Fibroblast of lung (primary cell): ENCODE data around the gene TMEM59. TPM values are rescaled to one million over a fixed set of nuclear protein-coding genes. Genes with fewer than 3 reads are reported as not detected.
"Not testable (repeated sequence)": the region's sequence is repeated elsewhere in the genome, so short reads cannot be mapped to it uniquely, and the experiment has no call there.

Source experiments
- DNase-seq, 2 donors: peaks; one replicate each; pipeline versions ENCODE4 v3.0.0 to v3.0.0-alpha.2; 2010; ENCODE audit warnings: low read depth in 2 of 2
- H2AFZ ChIP-seq: 2 replicates; pipeline ENCODE4 v1.5.1; 2012; ENCODE audit warnings: low read length, control low read depth, inconsistent platforms
- H3K27ac ChIP-seq: 2 replicates; pipeline ENCODE4 v1.5.1; 2011; ENCODE audit warnings: low read length, control low read depth; ENCODE audit not compliant: insufficient read depth
- H3K27me3 ChIP-seq: 2 replicates; pipeline ENCODE4 v1.5.1; 2011; ENCODE audit warnings: mild to moderate bottlenecking, low read length; ENCODE audit not compliant: control insufficient read depth, insufficient read depth
- H3K36me3 ChIP-seq: 2 replicates; pipeline ENCODE4 v1.5.1; 2011; ENCODE audit warnings: low read length; ENCODE audit not compliant: control insufficient read depth, insufficient read depth
- H3K4me1 ChIP-seq: 2 replicates; pipeline ENCODE4 v1.5.1; 2011; ENCODE audit warnings: low read length; ENCODE audit not compliant: control insufficient read depth, insufficient read depth; ENCODE audit errors: extremely low read depth
- H3K4me2 ChIP-seq: 2 replicates; pipeline ENCODE4 v1.5.1; 2011; ENCODE audit warnings: low read length, control low read depth; ENCODE audit not compliant: insufficient read depth; ENCODE audit errors: extremely low read depth
- H3K4me3 ChIP-seq, 4 experiments: fragments of 200-600 bp in 1 of 4; sonication (generic) in 1 of 4; replicated peaks in 1 of 4; 2 replicates each; pipeline ENCODE4 v1.5.1; 2011 to 2016; ENCODE audit warnings: low read length in 4 of 4, low read depth in 3 of 4, mild to moderate bottlenecking in 3 of 4, control low read depth in 2 of 4, inconsistent platforms in 1 of 4, mixed read lengths in 1 of 4; ENCODE audit not compliant: insufficient read depth in 1 of 4; ENCODE audit errors: control extremely low read depth in 1 of 4
- H3K79me2 ChIP-seq: 2 replicates; pipeline ENCODE4 v1.5.1; 2012; ENCODE audit warnings: mild to moderate bottlenecking, low read length, inconsistent platforms; ENCODE audit not compliant: control insufficient read depth, insufficient read depth
- H3K9ac ChIP-seq: 2 replicates; pipeline ENCODE4 v1.5.1; 2011; ENCODE audit warnings: mild to moderate bottlenecking, low read length, control low read depth; ENCODE audit not compliant: insufficient read depth
- H3K9me3 ChIP-seq: 2 replicates; pipeline ENCODE4 v1.5.1; 2012; ENCODE audit warnings: low read depth, low read length; ENCODE audit not compliant: control insufficient read depth, insufficient read depth
- H4K20me1 ChIP-seq: 2 replicates; pipeline ENCODE4 v1.5.1; 2011; ENCODE audit warnings: low read length; ENCODE audit not compliant: control insufficient read depth, insufficient read depth; ENCODE audit errors: extremely low read depth
- EZH2 ChIP-seq: IDR thresholded peaks from 2 replicates; pipeline ENCODE4 v1.5.1; 2012; ENCODE audit warnings: low read length, control low read depth, mild to moderate bottlenecking; ENCODE audit errors: missing control alignments
- polyA plus RNA-seq, 2 donors: library from polyadenylated mRNA; depleted of rRNA in 1 of 2; stranded (reverse) in 1 of 2; unstranded in 1 of 2; fragments of >200 nt; gene quantifications; 2 replicates each; pipeline ENCODE4 v1.2.1, GENCODE V29; 2011 to 2012; ENCODE audit warnings: missing spikeins in 1 of 2
- total RNA-seq: library from RNA; depleted of rRNA; stranded (reverse); fragments of >200 nt; gene quantifications from 2 replicates; pipeline ENCODE4 v1.2.1, GENCODE V29; 2014
- TF ChIP-seq, protein P1 (sequence below), 2 donors: IDR thresholded peaks in 1 of 2; conservative IDR thresholded peaks in 1 of 2; 1 replicate in 1 of 2; 2 replicates in 1 of 2; pipeline ENCODE4 v1.5.1; 2011 to 2012; ENCODE audit warnings: low read length in 2 of 2, control low read depth in 1 of 2, inconsistent platforms in 1 of 2, low read depth in 1 of 2, mild to moderate bottlenecking in 1 of 2

The TMEM59 gene
- total and polyA plus RNA-seq, 2 donors (not counting 1 experiment from before 2014, with no cell fraction given), result 431 to 480 TPM

DNA sequence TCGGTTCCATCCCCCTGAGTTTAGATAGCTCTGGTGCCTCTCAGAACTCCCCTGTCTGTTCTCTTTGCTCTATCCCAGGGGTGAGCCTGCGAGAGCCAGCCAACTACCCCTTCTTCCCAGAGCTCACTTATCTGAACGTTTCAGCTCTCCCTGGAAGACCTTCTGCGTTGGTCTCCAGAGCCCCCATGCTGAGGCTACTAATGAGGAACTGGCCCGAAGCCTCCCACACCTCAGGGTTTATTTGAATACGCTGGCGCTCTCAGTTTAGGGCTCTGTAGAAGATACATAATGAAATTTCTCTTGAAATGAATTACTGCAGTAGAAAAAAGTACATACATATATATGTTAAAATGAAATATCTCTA is 43.9 kb upstream of the TMEM59 start:
- H3K27me3 ChIP-seq, result no peaks in the 10 kb centered on the region
- no peak overlapping the region for H3K4me2 ChIP-seq
- no peaks in the 10 kb centered on the region for H3K4me1 ChIP-seq
- no peaks in the 10 kb centered on the region for H3K79me2 ChIP-seq
- H2AFZ ChIP-seq, result no peak overlapping the region
- no peaks in the 10 kb centered on the region for H4K20me1 ChIP-seq
- no peak for DNase-seq
- no peaks in the 10 kb centered on the region for H3K9me3 ChIP-seq
- H3K27ac ChIP-seq, result no peak overlapping the region
- no peak overlapping the region for H3K9ac ChIP-seq
- no peaks in the 10 kb centered on the region for H3K36me3 ChIP-seq
- no peak for TF ChIP-seq EZH2
- TF ChIP-seq, protein P1, sequence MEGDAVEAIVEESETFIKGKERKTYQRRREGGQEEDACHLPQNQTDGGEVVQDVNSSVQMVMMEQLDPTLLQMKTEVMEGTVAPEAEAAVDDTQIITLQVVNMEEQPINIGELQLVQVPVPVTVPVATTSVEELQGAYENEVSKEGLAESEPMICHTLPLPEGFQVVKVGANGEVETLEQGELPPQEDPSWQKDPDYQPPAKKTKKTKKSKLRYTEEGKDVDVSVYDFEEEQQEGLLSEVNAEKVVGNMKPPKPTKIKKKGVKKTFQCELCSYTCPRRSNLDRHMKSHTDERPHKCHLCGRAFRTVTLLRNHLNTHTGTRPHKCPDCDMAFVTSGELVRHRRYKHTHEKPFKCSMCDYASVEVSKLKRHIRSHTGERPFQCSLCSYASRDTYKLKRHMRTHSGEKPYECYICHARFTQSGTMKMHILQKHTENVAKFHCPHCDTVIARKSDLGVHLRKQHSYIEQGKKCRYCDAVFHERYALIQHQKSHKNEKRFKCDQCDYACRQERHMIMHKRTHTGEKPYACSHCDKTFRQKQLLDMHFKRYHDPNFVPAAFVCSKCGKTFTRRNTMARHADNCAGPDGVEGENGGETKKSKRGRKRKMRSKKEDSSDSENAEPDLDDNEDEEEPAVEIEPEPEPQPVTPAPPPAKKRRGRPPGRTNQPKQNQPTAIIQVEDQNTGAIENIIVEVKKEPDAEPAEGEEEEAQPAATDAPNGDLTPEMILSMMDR (conservative IDR thresholded peaks at IDR 0.05 in 1 of 2, IDR thresholded peaks at IDR 0.05 in 1 of 2; ENCODE audit: low read depth in 1 of 2, low read length in 2 of 2), result no peak
- no peak overlapping the region for H3K4me3 ChIP-seq

DNA sequence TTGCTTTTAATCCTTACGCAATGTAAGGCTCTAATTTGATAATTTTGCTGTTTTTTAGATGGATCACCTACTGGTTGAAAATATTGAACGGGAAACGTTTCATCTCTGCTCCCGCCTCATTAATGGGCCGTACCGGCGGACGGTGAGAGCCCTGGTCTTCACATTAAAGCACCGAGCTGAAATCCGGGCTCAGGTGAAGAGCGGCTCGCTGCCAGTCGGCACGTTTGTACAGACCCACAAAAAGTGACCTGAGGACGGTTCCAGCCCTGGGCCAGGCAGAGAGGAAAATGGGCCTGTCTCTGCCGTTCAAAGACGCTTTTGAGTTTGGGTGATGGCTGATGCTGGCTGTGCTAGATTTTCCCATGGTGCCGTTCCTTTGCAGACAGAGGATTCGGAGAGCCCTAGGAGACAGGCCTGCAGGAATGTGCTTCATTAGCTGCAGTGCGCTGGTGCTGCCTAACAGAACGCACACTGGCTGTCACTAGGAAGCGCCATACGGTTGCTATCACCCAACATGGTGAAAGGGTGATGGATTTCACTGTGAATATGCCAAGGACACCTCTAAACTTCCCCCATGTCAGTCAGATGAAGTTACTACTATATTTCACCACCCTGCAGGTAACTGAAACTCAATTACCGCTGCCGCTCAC is 43.3 kb upstream of the TMEM59 start:
- Histone ChIP-seq H4K20me1 (no peaks in the 10 kb centered on the region), H3K4me3 (no peak overlapping the region), H3K9me3 (no peaks in the 10 kb centered on the region), H3K79me2 (no peaks in the 10 kb centered on the region), H3K27me3 (no peaks in the 10 kb centered on the region), H3K9ac (no peak overlapping the region), H2AFZ (no peak overlapping the region), H3K4me1 (no peaks in the 10 kb centered on the region), H3K4me2 (no peak overlapping the region), H3K27ac (no peak overlapping the region), H3K36me3 (no peaks in the 10 kb centered on the region)
- TF ChIP-seq EZH2, result no peak
- TF ChIP-seq, protein P1 (conservative IDR thresholded peaks at IDR 0.05 in 1 of 2, IDR thresholded peaks at IDR 0.05 in 1 of 2; ENCODE audit: low read depth in 1 of 2, low read length in 2 of 2), result no peak
- DNase-seq, result no peak

DNA sequence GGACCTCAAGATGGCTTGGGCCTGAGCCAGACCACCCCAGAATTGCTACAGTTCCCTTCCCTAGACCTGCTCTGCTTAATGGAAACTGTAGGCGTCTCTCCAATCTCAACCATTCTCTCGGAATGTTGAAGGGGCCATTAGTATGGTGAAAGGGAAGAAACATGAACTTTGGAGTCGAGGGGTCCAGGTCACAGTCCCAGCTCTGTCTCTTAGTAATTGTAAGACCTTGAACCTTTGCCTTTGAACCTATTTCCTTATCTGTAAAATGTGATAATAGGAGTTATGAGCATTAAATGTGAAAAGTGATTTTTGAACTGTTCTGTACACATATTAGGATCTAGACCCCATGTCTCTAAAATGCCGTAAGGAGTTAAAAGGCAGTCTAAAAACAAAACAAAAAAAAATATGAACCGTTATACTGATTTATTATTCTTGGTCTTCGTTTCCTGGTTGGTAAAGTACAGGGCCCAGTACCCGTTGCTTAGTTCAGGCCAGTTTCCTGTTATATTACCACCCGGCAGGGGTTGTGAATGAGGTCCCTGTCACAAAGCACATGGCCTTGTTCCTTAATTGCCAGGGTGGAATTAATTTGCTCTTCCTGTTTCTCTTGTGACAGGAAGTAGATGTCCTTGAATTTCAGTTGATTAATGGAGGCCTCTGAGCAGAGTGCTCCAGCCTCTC is 42.7 kb upstream of the TMEM59 start:
- no peak for TF ChIP-seq EZH2
- TF ChIP-seq, protein P1 (conservative IDR thresholded peaks at IDR 0.05 in 1 of 2, IDR thresholded peaks at IDR 0.05 in 1 of 2; ENCODE audit: low read depth in 1 of 2, low read length in 2 of 2), result no peak
- Histone ChIP-seq H2AFZ (no peak overlapping the region), H3K4me2 (no peak overlapping the region), H3K4me3 (no peak overlapping the region), H4K20me1 (no peaks in the 10 kb centered on the region), H3K9ac (no peak overlapping the region), H3K36me3 (no peaks in the 10 kb centered on the region), H3K27me3 (no peaks in the 10 kb centered on the region), H3K79me2 (no peaks in the 10 kb centered on the region), H3K4me1 (no peaks in the 10 kb centered on the region), H3K9me3 (no peaks in the 10 kb centered on the region), H3K27ac (no peak overlapping the region)
- no peak for DNase-seq

DNA sequence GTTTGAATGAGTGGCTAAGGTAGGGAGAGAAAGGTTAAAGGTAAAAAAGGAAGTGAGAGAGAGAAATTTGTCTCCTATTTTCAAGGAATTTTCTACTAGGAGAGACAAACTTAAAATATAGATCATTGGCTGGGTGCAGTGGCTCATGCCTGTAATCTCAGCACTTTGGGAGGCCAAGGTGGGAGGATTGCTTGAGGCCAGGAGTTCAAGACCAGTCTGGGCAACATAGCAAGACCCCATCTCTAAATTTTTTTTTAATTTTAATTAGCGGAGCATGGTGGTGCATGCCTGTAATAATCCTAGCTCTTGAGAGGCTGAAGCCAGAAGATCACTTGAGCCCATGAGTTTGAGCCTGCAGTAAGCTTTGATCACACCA is 41.7 kb upstream of the TMEM59 start:
- not testable (repeated sequence) for H3K9ac ChIP-seq, H3K4me3 ChIP-seq, H3K36me3 ChIP-seq, H4K20me1 ChIP-seq, H3K9me3 ChIP-seq, H3K79me2 ChIP-seq, H3K4me1 ChIP-seq, H3K27ac ChIP-seq, H2AFZ ChIP-seq, DNase-seq, H3K4me2 ChIP-seq, H3K27me3 ChIP-seq
